ENCODE results near the gene STT3B.

GRCh38 chr3:31622636-31623288 lies 90.0 kb downstream of the STT3B start:
- TF ChIP-seq TAF1 (IDR thresholded peaks at IDR 0.05; ENCODE audit: borderline replicate concordance, insufficient read depth, low read length) (no peak), POLR2AphosphoS5 (IDR thresholded peaks at IDR 0.05; ENCODE audit: low read depth, low read length) (no peak)
- TF ChIP-seq, protein P1, sequence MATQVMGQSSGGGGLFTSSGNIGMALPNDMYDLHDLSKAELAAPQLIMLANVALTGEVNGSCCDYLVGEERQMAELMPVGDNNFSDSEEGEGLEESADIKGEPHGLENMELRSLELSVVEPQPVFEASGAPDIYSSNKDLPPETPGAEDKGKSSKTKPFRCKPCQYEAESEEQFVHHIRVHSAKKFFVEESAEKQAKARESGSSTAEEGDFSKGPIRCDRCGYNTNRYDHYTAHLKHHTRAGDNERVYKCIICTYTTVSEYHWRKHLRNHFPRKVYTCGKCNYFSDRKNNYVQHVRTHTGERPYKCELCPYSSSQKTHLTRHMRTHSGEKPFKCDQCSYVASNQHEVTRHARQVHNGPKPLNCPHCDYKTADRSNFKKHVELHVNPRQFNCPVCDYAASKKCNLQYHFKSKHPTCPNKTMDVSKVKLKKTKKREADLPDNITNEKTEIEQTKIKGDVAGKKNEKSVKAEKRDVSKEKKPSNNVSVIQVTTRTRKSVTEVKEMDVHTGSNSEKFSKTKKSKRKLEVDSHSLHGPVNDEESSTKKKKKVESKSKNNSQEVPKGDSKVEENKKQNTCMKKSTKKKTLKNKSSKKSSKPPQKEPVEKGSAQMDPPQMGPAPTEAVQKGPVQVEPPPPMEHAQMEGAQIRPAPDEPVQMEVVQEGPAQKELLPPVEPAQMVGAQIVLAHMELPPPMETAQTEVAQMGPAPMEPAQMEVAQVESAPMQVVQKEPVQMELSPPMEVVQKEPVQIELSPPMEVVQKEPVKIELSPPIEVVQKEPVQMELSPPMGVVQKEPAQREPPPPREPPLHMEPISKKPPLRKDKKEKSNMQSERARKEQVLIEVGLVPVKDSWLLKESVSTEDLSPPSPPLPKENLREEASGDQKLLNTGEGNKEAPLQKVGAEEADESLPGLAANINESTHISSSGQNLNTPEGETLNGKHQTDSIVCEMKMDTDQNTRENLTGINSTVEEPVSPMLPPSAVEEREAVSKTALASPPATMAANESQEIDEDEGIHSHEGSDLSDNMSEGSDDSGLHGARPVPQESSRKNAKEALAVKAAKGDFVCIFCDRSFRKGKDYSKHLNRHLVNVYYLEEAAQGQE (IDR thresholded peaks at IDR 0.05; ENCODE audit: insufficient read depth in 1 of 2, low read depth in 2 of 2, low read length in 2 of 2) = no peak

Measured in PFSK-1 (cell line).